Natural killer cell (primary cell): ENCODE results near the gene ADAM23. TPM values are rescaled to one million over a fixed set of nuclear protein-coding genes. Genes with fewer than 3 reads are reported as not detected.

Experiments used
- ATAC-seq, 3 donors: fragments of 150-1000 bp in 2 of 3; fragments of 200-7000 bp in 1 of 3; cut with Tn5 transposase; 1 replicate in 1 of 3; 2 replicates in 2 of 3; pipeline ENCODE4 v1.10.0; 2021; ENCODE audit warnings: mild to moderate bottlenecking in 2 of 3, moderate library complexity in 2 of 3
- DNase-seq, 2 donors: peaks; one replicate each; pipeline versions ENCODE4 v3.0.0 to v3.0.0-alpha.2; 2013 to 2021; ENCODE audit warnings: mixed read lengths in 1 of 2
- H3K27ac ChIP-seq: one replicate; pipeline ENCODE4 v1.5.1; 2013; ENCODE audit warnings: mild to moderate bottlenecking, low read length
- H3K27me3 ChIP-seq: one replicate; pipeline ENCODE4 v1.6.1; 2013; ENCODE audit warnings: low read length; ENCODE audit not compliant: control insufficient read depth, insufficient read depth
- H3K36me3 ChIP-seq: one replicate; pipeline ENCODE4 v1.6.1; 2013; ENCODE audit warnings: low read length; ENCODE audit not compliant: control insufficient read depth, insufficient read depth
- H3K4me1 ChIP-seq: one replicate; pipeline ENCODE4 v1.6.1; 2013; ENCODE audit warnings: low read length; ENCODE audit not compliant: control insufficient read depth, insufficient read depth
- H3K4me3 ChIP-seq: one replicate; pipeline ENCODE4 v1.5.1; 2013; ENCODE audit warnings: low read length
- H3K9me3 ChIP-seq: one replicate; pipeline ENCODE4 v1.6.1; 2013; ENCODE audit warnings: low read length; ENCODE audit not compliant: control insufficient read depth, insufficient read depth
- H3K27ac Mint-ChIP-seq, 2 donors: one replicate each; pipeline ENCODE4 v1.8.0; 2022; ENCODE audit warnings: mild to moderate bottlenecking in 2 of 2, mixed read lengths in 2 of 2, moderate library complexity in 1 of 2
- H3K27me3 Mint-ChIP-seq, 2 donors: one replicate each; pipeline ENCODE4 v1.8.0; 2022; ENCODE audit warnings: low read depth in 2 of 2, mixed read lengths in 2 of 2
- H3K36me3 Mint-ChIP-seq: one replicate; pipeline ENCODE4 v1.8.0; 2022; ENCODE audit warnings: mixed read lengths
- H3K4me1 Mint-ChIP-seq, 2 donors: one replicate each; pipeline ENCODE4 v1.8.0; 2022; ENCODE audit warnings: mixed read lengths in 2 of 2
- H3K4me3 Mint-ChIP-seq: one replicate; pipeline ENCODE4 v1.8.0; 2022; ENCODE audit warnings: mild to moderate bottlenecking, moderate library complexity, mixed read lengths
- H3K9me3 Mint-ChIP-seq, 2 donors: one replicate each; pipeline ENCODE4 v1.8.0; 2022; ENCODE audit warnings: mixed read lengths in 2 of 2
- WGBS: methylation state at CpG from one replicate; pipeline ENCODE4 v1.1.7; 2013; ENCODE audit warnings: missing lambda C conversion rate; ENCODE audit not compliant: insufficient coverage; 5-methylcytosine and 5-hydroxymethylcytosine counted together
- intact Hi-C: fragments of 100-400 bp; cut with micrococcal nuclease; formaldehyde crosslinking; loops from one replicate; pipeline ENCODE4 v1.14.2; 2022
- total RNA-seq, 4 donors: library from RNA; stranded (reverse); fragments of 120-200 nt in 1 of 4; gene quantifications; one replicate each; pipeline versions ENCODE4 v1.2.3 to v1.2.4, GENCODE V29; 2013 to 2022
- TF ChIP-seq, protein P1 (sequence below): fragments of 200-600 bp; IDR thresholded peaks from one replicate; pipeline ENCODE4 v1.8.0; 2022; ENCODE audit warnings: antibody characterized with exemption

Gene ADAM23
- total RNA-seq, 3 donors from 2014 or later (not counting 1 experiment from before 2014, with no cell fraction given), result 1.6 TPM; not detected in 2

DNA sequence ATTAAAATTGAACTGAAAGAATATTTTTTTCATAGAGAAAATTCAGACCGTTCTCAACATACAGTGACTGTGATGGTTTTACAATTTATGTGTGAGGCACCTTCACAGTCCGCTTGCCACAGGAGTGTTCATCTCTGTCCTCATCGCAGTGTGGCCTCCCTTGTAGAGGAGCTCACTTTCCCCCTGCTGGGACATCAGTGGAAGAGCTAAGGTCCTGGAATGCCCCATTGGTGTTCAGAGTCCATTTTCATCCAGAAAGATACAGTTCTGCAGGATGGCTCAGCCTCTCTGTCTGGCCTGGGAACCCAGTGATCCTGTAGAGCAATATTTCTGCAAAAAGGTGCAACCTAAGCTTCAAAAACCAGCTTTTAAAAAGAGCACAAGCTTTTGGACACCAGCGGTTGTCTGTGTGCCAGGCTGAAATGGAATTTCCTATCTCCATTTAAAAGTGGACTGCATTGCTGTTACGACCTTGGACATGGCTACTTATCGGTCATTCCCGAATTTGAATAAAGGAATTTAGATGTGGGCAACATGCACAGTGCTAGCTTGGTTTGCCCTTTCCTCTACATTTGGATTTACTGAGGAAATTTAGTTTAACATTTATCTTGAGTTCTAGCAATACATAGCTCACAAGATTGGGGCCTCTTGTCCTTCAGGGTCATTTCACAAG, 172.2 kb downstream of the ADAM23 start:
- H3K4me3 Mint-ChIP-seq, result no peak overlapping the region
- H3K9me3 Mint-ChIP-seq, result no peaks in the 10 kb centered on the region
- TF ChIP-seq, protein P1, sequence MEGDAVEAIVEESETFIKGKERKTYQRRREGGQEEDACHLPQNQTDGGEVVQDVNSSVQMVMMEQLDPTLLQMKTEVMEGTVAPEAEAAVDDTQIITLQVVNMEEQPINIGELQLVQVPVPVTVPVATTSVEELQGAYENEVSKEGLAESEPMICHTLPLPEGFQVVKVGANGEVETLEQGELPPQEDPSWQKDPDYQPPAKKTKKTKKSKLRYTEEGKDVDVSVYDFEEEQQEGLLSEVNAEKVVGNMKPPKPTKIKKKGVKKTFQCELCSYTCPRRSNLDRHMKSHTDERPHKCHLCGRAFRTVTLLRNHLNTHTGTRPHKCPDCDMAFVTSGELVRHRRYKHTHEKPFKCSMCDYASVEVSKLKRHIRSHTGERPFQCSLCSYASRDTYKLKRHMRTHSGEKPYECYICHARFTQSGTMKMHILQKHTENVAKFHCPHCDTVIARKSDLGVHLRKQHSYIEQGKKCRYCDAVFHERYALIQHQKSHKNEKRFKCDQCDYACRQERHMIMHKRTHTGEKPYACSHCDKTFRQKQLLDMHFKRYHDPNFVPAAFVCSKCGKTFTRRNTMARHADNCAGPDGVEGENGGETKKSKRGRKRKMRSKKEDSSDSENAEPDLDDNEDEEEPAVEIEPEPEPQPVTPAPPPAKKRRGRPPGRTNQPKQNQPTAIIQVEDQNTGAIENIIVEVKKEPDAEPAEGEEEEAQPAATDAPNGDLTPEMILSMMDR, result no peak
- no peak overlapping the region for H3K27ac Mint-ChIP-seq
- Histone ChIP-seq H3K27me3 (no peaks in the 10 kb centered on the region), H3K4me3 (no peak overlapping the region), H3K4me1 (no peaks in the 10 kb centered on the region), H3K9me3 (no peaks in the 10 kb centered on the region), H3K36me3 (no peaks in the 10 kb centered on the region), H3K27ac (no peak overlapping the region)
- no peak for ATAC-seq
- no peaks in the 10 kb centered on the region for H3K4me1 Mint-ChIP-seq
- intact Hi-C loops, result no loop called here
- DNase-seq, result no peak
- no peaks in the 10 kb centered on the region for H3K36me3 Mint-ChIP-seq
- WGBS, result 68% methylated on average over 7 of the region's 7 CpGs
- H3K27me3 Mint-ChIP-seq, result peaks cover 0 to 4% of the 10 kb centered on the region in 2 donors

DNA sequence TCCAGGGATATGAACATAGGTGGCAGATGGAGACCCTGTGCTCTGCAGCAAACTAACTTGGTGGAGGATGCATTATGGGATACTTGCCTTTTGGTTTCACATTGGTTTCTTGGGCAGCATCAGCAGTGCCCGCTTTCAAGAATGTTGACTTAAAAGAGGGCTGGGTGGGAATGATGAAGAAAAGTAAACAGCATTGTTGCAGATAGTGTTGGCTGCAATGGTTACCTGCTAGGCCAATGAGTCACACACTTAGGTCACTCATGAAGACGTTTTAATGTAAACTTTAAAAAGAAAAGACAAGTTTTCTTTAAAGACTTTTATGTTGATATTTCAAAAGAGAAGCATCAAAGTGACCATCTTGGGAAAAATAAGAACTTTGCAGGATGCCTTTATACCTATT, 172.8 kb downstream of the ADAM23 start:
- 88% methylated on average over 2 of the region's 2 CpGs for WGBS
- Mint-ChIP-seq H3K4me3 (no peak overlapping the region), H3K27ac (no peak overlapping the region), H3K36me3 (no peaks in the 10 kb centered on the region), H3K27me3 (peaks cover 0 to 4% of the 10 kb centered on the region in 2 donors), H3K9me3 (no peaks in the 10 kb centered on the region), H3K4me1 (no peaks in the 10 kb centered on the region)
- H3K9me3 ChIP-seq, result no peaks in the 10 kb centered on the region
- intact Hi-C loops, result no loop called here
- H3K36me3 ChIP-seq, result no peaks in the 10 kb centered on the region
- TF ChIP-seq, protein P1, result no peak
- H3K27me3 ChIP-seq, result no peaks in the 10 kb centered on the region
- H3K27ac ChIP-seq, result no peak overlapping the region
- ATAC-seq (no peak), DNase-seq (no peak)
- H3K4me1 ChIP-seq, result no peaks in the 10 kb centered on the region
- H3K4me3 ChIP-seq, result no peak overlapping the region

DNA sequence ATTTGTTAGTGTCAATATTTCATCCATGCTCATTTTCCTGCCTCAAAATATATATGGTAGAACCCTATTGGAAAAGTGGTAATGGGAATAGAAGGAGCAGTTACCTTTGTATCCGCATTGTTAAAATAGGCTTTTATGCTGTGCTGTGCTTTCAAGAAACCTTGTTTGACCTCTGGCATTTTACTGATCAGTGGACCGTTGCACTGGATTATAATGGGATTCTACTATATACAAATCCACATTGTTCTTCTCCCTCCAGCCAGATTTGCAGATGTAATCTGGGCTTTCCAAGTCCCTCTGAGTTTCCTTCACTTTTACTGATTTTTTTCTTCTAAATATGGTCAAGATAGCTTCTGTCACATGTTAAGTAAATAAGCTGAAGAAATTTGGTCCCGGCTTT, 175.7 kb downstream of the ADAM23 start:
- Mint-ChIP-seq H3K36me3 (no peaks in the 10 kb centered on the region), H3K4me1 (no peaks in the 10 kb centered on the region), H3K4me3 (no peak overlapping the region), H3K27me3 (no peaks in the 10 kb centered on the region), H3K27ac (no peak overlapping the region), H3K9me3 (peaks cover 0 to 3% of the 10 kb centered on the region in 2 donors)
- Histone ChIP-seq H3K27me3 (no peaks in the 10 kb centered on the region), H3K9me3 (no peaks in the 10 kb centered on the region), H3K4me3 (no peak overlapping the region), H3K4me1 (no peaks in the 10 kb centered on the region), H3K36me3 (no peaks in the 10 kb centered on the region), H3K27ac (no peak overlapping the region)
- ATAC-seq (no peak), DNase-seq (no peak)
- WGBS, result 100% methylated on average over 2 of the region's 3 CpGs
- TF ChIP-seq, protein P1, result no peak
- intact Hi-C loops, result no loop called here

DNA sequence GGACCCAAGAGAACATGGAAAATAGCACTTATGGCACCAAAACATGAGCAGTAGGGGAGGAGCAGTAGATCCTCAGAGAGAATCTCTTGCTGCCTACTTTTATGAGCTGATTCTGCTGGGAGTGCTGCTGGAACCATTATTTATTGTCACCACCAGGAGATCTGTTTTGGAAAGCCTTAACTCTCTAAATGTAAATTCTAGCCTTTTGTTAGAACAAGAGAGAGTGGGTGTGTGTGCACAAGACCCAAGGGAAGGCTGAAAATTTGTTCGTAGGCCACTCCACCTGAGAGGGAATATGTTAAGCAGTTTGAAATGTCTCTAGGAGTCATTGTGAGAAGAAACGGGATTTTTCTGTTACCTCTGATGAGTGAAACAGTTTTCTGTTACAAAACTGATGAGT, 182.8 kb downstream of the ADAM23 start:
- ATAC-seq, result no peak

More for the DNA sequence above, 182.8 kb downstream of the ADAM23 start:
- 77% methylated on average over 2 of the region's 2 CpGs for WGBS
- no peaks in the 10 kb centered on the region for H3K36me3 ChIP-seq
- H3K36me3 Mint-ChIP-seq, result no peaks in the 10 kb centered on the region
- no peak overlapping the region for H3K27ac ChIP-seq
- TF ChIP-seq, protein P1, result no peak
- no peak overlapping the region for H3K4me3 ChIP-seq
- intact Hi-C loops, result no loop called here
- H3K27ac Mint-ChIP-seq, result no peak overlapping the region
- peaks cover 3 to 8% of the 10 kb centered on the region in 2 donors for H3K27me3 Mint-ChIP-seq
- H3K9me3 Mint-ChIP-seq, result peaks cover 2 to 3% of the 10 kb centered on the region in 2 donors
- H3K9me3 ChIP-seq, result no peaks in the 10 kb centered on the region
- DNase-seq, result no peak
- no peaks in the 10 kb centered on the region for H3K27me3 ChIP-seq
- no peak overlapping the region for H3K4me3 Mint-ChIP-seq
- H3K4me1 ChIP-seq, result no peaks in the 10 kb centered on the region
- no peaks in the 10 kb centered on the region for H3K4me1 Mint-ChIP-seq
